Stimulated activated CD4-positive, alpha-beta T cell treated with anti-CD3 and anti-CD28 coated beads, Interleukin-12 subunit alpha, Interleukin-12 subunit beta, amount 100 ng/mL, for 48 hours (primary cell): ENCODE measurements around the gene CREB1.
A peak's percentile ranks its signal among the peaks of the same experiment; 100 is the strongest.

Experiments
- DNase-seq, 3 donors: peaks; one replicate each; pipeline ENCODE4 v3.0.0-alpha.2; 2020; ENCODE audit warnings: low read depth in 2 of 3, low spot score in 1 of 3

CREB1 gene

GRCh38 chr2:207503234-207503633 lies 26.5 kb upstream of the CREB1 start:
- no peak for DNase-seq

- no peak for DNase-seq
These were observed 25.1 kb upstream of the CREB1 start for GRCh38 chr2:207504513-207505170.

- no peak for DNase-seq
These were observed 24.6 kb upstream of the CREB1 start for GRCh38 chr2:207505171-207505570.

- DNase-seq = peak in 1 of 3 donors; percentile 29
These were observed 24.0 kb upstream of the CREB1 start for GRCh38 chr2:207505728-207506127.

GRCh38 chr2:207506426-207506825 lies 23.3 kb upstream of the CREB1 start:
- DNase-seq = no peak

GRCh38 chr2:207510148-207510547 lies 19.6 kb upstream of the CREB1 start:
- no peak for DNase-seq

GRCh38 chr2:207511851-207512250 lies 17.9 kb upstream of the CREB1 start:
- no peak for DNase-seq

GRCh38 chr2:207512356-207512755 lies 17.4 kb upstream of the CREB1 start:
- no peak for DNase-seq

GRCh38 chr2:207513551-207514257 lies 16.1 kb upstream of the CREB1 start:
- no peak for DNase-seq

GRCh38 chr2:207514451-207514850 lies 15.3 kb upstream of the CREB1 start:
- DNase-seq = no peak

GRCh38 chr2:207515671-207516070 lies 14.1 kb upstream of the CREB1 start:
- no peak for DNase-seq

GRCh38 chr2:207516206-207516605 lies 13.6 kb upstream of the CREB1 start:
- DNase-seq = no peak

GRCh38 chr2:207523005-207523404 lies 6.8 kb upstream of the CREB1 start:
- no peak for DNase-seq

- no peak for DNase-seq
These were observed 4.5 kb upstream of the CREB1 start for GRCh38 chr2:207525296-207525695.

GRCh38 chr2:207528980-207529329 lies 807 bp upstream of the CREB1 start:
- DNase-seq = peak in 2 of 3 donors; percentile 32 to 52

GRCh38 chr2:207530160-207531031 lies 634 bp downstream of the CREB1 start:
- peak in 1 of 3 donors; percentile 28 for DNase-seq

GRCh38 chr2:207531032-207531952 lies 1.5 kb downstream of the CREB1 start:
- peak in 1 of 3 donors; percentile 22 for DNase-seq

- no peak for DNase-seq
These were observed 2.9 kb downstream of the CREB1 start for GRCh38 chr2:207532676-207533075.

- no peak for DNase-seq
These were observed 3.8 kb downstream of the CREB1 start for GRCh38 chr2:207533461-207534008.

- DNase-seq = no peak
These were observed 4.7 kb downstream of the CREB1 start for GRCh38 chr2:207534417-207534816.

GRCh38 chr2:207539470-207539869 lies 9.7 kb downstream of the CREB1 start:
- DNase-seq = no peak
